CD4-positive, alpha-beta T cell treated with Interleukin-15 for 1 hour (primary cell): ENCODE results near the gene EME1.
"Not testable (repeated sequence)": the region's sequence is repeated elsewhere in the genome, so short reads cannot be mapped to it uniquely, and the experiment has no call there.

Experiments used
- DNase-seq: peaks from one replicate; pipeline ENCODE4 v3.0.0-alpha.2; 2020

The EME1 gene, protein sequence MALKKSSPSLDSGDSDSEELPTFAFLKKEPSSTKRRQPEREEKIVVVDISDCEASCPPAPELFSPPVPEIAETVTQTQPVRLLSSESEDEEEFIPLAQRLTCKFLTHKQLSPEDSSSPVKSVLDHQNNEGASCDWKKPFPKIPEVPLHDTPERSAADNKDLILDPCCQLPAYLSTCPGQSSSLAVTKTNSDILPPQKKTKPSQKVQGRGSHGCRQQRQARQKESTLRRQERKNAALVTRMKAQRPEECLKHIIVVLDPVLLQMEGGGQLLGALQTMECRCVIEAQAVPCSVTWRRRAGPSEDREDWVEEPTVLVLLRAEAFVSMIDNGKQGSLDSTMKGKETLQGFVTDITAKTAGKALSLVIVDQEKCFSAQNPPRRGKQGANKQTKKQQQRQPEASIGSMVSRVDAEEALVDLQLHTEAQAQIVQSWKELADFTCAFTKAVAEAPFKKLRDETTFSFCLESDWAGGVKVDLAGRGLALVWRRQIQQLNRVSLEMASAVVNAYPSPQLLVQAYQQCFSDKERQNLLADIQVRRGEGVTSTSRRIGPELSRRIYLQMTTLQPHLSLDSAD

DNA sequence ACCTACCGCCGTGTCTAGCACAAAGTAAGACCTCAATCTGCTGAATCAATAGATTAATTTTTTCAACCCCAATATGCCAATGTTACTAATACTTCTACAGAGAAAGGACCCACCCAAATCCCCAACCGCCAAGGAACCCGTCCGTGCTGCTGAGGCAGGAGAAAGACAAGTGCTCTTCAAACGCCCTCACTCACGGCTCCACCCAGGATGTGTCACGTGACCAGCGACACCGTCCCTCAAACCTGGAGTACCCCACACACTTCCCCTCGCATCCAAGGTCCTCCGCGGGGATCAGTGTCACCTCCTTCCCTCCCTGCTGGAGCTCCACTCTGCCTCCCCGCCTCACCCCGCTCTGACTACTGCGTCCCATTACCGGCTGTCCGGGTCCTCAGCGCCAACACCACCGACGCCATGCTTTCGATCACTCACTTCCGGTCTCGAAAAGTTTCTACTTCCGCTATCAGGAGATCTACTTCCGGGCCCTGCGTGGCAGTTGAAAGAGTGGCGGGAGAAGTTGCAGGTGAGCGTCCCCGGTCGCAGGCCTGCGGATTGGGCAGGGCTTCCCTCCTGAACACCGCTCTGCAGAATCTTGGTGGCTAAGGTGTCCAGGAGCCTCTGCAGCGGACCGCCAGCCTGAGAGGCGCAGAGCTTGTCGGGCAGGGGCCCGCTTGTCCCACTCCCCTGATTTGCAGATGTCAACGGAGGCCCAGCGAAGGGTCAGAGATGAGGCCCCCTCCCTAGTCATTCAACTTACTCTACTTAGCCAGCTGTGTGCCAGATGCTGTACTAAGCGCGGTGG lies at the start of gene EME1, which contains the start of gene MRPL27:
EME1 (plus strand) TSS at position 472 of the 799 bp plus-strand sequence. CDS start 1,980 bp downstream, outside the sequence.
MRPL27 (minus strand) TSS at position 427 of the 799 bp plus-strand sequence; CDS start at position 413, 14 bp downstream.
- peak; percentile 84 for DNase-seq

DNA sequence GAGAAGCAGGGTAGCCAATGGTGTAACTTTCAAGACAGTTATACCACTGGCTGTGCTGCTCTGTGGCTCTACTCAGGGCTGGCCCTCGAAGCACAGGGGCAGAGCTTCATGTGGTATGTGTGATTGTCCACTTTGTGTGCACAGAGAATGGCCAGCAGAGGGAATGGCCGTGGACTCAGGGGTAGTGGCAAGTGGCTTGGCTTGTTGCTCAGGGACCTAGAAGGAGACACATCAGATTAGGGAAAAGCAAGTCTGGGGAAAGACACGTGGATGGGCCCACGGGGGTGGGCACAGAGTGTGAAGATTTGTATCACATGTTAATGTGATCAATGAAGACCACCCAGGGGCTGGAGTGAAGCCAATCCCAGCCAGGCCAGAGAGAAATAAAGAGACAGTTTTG lies 47.1 kb upstream of the EME1 start:
- no peak for DNase-seq

DNA sequence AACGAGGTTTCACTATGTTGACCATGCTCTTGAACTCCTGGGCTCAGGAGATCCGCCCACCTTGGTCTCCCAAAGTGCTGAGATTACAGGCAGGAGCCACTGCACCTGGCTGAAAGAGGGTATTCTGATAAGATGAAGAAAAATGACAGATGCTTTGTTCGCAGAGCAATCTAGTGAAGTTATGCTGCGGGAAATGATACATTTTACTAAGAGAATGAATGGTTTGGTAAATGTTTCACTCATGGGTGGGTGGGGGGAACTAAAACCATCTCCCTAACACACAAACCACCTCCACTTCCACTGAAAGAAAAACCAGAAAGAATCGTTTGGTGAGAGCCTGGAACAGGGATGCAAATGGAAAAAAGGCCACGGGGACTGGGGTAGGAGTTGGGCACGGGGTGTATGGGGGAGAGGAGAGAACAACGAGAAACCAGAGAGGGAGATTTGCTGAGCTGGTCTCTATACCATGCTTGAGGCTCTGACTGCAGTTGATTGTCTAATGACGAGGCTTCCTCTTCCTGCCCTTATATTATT lies 46.1 kb upstream of the EME1 start:
- DNase-seq = no peak

DNA sequence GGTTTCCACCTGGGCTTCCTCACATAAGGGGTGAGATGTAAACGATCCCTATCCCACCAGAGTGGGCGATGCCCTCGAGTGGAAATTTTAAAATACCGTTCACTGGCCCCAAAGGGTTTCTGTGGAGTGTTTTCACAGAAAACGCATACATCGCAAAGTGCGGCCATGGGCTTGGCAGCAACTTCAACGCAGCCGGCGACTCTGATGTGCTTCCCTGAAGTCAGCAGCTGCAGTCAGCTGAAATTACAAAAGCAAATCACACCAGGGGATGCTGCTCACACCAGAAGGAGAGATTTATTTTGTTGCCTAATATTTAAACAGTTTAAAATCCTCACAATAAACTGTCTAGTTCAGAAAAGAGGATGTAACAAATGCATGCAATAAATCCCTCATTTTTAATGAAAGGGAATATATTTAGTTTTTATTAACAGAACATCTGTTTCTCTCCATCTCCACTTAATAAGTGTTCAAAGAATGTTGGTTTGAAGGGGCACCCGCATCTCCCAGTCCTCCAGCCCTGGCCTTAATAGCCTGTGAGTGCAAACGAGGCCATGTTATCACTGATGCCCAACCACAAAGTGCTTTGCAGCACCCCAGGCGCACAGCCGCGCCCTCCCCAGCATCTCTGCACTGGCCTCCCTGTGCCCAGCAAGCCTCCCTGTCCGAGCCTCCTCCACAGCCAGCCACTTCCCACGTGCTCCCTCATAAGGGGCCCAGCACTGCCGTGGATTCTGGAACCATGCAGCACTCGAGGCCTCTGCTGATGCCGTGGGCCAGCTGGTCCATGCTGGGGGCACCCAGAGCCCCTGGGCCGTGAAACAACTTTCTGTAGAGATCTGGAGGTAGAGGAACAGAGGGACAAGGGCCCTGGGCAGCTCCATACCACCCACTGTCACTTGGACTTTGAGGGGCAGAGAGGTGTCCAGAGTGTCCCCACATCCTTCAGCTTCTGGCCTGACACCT lies 44.4 kb upstream of the EME1 start:
- no peak for DNase-seq

DNA sequence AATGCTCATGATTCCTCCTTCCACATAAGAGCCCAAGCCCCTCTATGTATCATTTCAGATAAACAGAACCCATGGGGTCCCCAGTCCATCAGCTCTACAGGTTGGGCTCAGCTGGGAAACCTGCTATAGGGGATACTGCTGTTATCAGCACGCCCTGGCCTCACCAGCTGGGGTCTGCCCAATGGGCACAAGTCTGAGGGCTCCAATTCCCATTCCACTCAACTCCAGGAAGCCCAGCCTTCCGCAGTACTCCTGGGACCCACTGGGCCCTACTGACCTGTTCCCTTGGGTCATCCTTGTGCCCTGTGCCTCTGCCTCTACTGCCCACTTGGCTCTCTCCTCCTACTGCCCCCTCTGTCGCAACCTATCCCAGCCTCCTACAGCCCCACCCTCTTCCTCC lies 43.3 kb upstream of the EME1 start:
- DNase-seq = no peak

DNA sequence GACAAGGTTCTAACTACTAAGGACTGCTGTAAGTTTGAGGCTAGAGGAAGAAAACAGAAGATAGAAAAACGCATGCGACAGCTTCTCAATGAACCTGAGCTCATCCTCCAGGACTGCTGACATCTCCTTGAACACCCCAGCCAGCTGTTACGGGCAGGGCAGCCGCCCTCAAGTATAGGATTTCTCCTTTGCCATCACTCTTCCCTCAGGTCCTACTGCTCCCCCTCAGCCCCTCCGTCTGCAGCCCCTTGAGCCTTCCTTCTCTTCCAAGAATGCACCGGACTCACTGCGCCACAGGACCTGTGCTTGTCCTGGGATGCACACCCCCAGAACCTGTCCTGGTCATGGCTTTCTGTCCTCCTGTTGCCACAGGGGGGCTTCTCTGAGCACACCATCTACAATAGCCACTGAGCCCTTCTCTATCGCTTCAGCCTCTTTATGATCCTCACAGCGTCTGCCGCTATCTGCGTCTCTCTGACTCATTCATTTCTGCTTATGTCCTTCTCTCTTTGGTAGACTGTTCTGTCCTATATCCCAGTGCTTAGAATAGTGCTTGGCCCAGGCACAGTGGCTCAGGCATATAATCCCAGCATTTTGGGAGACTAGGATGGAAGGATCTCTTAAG lies 42.8 kb upstream of the EME1 start:
- no peak for DNase-seq

DNA sequence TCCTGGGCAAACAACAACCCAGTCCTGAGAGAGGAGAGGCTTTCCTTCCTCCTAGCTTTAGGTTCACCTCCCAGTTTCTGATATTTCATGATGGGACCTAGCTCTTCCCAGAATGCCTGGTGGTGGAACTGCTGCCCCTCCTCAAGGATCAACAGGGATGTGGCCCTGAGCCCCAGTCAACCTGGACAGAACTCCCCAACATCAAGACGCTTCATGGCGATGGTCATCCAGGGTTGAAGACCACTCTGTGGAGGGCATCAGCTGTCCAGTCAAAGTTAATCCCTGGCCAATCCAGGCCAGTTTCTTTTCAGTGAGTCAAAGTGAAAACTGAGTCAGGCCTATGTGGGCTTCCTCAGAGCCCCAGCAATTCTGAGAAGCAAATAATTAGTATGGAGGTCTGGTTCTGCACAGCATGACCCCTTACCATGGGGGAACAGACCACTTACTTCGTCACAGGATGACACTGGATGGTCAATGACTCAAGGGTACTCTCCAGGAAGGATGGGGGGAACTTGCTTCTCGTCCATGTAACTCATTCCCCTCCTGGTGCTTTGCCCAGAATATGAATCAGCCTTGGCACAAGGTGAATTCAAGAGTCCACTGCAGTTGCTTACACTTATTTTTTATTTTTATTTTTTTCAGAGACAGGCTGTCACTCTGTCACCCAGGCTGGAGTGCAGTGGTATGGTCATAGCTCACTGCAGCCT lies 41.8 kb upstream of the EME1 start:
- no peak for DNase-seq

DNA sequence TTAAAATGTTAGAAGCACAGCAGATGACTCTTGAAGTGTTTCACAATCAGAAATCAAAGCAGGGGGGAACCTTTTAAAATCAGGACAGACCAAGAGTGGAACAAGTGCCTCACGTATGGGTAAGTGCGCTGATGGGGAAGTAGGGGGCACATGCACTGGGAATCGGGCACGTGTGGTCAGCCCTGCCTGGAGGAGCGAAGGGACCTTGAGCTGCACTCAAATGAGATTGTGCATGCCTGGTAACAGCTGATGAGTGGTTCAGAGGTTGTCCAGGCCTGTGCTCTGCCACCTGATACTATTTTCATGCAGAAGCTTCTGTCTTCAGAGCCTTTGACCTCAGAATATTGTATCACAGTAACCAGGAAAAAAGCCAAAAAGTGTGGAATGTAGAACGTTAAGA lies 40.8 kb upstream of the EME1 start:
- no peak for DNase-seq

DNA sequence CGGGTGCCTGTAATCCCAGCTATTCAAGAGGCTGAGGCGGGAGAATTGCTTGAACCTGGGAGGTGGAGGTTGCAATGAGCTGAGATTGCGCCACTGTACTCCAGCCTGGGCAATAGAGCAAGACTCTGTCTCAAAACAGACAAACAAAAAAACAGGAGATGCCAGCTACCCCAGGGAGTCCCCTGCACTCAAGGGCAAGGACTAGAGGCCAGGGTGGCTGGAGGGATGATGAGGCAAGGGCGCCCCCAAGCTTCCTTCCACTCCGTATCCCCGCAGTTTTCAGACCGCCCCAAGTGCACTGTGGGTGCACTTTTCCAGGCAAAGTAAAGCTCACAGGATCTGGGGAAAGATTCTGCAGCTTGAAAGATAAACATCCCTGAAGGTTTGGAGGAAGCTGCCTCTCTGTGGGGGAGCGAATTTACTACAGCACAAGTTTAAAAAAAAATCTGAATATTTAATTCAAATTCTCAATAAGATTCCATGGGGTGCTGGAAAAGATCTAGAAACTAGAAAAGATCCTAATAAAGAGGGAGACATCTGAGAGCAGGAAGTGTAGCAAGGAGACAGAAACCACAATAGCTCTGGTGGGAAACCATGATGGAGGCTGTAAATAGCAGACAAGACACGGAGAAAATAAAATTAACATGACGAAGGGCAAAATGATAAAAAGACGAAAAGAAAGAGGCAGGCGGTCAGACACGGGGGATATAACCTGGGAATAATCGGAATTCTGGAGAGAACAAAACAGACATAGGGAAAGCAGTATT lies 39.6 kb upstream of the EME1 start:
- not testable (repeated sequence) for DNase-seq

DNA sequence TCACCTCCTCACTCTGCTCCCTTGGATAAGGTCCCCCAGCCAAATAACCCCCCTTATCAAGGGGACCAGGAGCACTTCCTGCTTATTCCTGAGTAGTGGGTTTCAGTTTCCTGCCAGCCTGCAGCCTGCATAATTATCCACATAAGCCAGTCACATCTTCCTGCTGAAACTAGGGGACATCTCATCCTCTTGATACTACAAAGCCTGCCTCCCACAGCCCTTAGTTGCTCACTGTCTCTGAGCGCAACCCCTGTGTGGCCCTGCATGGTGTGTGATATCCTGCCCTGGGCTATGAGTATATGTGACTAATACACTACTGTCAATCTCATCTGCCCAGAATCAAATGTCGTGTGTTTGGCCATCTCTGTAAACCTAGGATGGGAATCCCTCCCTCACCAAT lies 35.1 kb upstream of the EME1 start:
- no peak for DNase-seq

DNA sequence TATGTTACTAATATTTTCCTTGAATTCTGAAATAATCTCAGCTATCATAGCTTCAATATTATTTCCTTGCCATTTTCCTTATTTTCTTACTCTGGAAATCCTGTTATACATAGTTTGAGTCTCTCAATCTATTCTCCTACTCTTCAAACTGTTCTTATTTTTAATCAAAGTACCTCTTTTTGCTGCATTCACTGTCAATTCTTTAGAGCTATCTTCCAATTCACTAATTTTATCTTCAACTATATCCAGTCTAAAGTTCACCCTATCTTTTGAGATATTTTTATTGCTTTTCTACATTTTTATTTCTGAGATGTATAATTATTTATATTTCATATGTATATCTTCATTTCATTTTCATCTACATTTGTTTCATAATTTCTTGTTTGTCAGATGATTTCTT lies 34.4 kb upstream of the EME1 start:
- no peak for DNase-seq

DNA sequence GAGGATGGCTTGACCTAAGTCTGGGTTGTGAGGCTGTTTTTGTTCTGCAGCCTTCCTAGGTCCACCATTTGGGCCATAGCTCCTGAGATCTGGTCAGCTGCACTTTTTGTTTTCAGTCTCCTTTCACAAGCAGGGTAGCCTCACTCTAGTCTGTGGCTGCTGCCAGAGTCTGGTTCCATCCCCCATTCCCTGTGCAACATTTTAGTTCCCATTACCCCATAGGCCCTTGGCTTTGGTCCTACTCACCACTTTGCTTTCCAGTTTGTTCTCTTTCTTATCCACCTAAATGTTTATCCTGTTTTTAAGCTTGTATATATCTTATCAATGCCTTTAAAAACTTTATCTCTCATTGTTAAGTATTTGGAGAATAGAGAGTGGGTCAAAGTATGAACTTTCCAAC lies 33.6 kb upstream of the EME1 start:
- DNase-seq = no peak

DNA sequence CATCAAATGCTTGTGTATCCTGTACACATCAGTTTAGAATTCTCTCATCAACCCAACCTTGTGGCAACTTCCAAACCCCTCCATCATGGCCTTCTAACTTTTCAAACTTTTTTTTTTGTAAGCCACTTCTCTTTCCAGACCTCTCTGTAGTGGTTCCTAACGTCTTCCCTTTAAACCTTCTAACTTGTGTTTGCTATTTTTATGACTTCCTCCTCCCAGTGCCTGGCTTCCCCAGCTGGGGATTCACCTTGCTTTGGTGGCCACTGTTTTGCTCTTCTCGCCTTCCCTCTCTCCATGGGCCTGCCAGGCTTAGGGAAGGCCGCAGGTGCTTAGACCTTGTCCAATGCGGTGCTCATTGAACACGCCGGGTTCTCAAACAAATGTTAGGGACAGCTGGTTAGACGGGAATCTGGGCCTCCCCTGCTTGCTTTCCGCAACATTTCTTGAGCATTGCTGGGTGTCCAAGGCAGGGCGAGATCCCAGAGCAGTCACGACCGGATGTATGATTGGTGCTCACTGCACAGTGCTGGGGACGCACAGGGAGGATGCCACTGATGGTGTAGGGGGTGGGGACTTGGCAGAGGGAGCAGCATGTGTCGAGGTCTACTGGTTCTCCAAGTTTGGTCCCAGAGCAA lies 28.2 kb upstream of the EME1 start:
- DNase-seq = no peak

DNA sequence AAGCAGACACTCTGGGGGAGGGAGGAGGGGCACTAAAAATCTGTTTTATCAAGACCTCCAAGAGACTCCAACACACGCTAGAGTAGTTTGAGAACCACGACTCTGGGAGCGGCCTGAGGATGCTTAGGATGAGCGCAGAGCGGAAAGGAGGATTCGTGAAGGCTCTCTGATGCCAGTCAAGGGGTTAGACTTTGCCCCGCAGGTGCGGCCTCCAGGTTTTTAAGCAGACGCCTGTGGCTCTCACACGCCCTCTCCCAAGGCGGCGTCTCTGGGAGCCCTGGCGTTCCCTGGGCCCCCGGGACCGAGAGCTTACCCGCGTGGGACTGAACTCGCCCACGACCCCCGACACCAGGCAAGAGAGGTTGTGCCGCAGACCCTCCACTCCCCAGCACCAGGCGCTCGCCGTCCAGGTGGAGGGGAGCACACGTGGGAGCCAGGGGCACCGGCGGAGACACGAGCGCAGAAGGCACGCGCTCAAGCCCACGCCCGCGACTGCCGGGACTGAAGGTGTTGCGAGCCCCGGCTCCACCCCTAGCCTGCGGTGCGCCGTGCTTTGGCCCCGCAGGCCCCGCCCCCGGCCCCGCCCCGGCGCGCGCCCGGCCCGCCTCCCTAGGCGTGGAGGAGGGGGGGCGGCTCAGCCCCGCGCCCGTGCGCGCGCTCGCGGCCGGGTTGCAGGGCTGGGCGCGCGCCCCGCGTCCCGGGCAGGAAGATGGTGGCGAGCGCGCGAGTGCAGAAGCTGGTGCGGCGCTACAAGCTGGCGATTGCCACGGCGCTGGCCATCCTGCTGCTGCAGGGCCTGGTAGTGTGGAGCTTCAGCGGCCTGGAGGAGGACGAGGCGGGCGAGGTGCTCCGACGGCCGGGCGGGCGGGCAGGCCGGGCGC lies 27.4 kb upstream of the EME1 start, which contains the start of gene XYLT2:
XYLT2 (plus strand) TSS at position 695 of the 881 bp plus-strand sequence; CDS start at position 710, 15 bp downstream.
- DNase-seq = peak; percentile 91

DNA sequence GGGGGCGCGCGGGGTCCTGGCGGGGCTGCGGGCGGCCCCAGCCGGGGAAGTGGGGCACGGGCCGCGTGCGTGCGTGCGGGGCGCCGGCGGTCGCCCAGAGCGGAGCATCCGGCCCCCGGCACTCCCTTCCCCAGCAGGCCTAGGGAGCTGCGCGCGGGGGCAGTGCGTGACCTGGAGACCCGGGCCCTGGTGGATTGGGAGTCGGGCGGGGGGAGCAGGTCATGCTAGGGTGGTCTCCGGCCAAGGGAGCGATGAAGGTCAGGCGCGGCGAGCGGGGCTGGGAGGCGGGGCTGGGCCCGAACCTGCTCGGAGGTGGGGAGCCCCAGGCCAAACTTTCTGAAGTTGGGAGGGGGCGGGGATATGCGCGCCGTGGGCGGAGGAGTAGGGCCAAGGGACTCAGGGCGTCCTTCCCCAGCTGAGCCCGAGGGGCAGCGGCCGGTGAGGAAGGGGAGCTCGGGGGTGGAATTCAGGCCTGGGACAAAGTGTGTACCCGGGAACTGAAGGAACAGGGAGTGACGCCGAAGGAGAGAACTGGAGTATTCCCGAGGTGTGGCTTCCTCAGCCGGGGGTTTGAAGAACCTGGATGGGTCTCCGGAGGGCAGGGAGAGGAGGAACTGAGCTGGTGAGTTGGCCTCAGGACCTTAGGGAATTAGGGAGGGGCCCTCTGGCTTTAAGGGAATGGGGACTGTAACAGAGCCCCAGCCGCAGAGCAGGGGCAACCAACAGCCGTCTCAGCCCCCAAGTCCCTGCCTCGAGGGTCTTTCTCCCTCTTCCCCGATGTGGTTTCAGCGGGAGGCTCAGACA lies 26.5 kb upstream of the EME1 start:
- no peak for DNase-seq

DNA sequence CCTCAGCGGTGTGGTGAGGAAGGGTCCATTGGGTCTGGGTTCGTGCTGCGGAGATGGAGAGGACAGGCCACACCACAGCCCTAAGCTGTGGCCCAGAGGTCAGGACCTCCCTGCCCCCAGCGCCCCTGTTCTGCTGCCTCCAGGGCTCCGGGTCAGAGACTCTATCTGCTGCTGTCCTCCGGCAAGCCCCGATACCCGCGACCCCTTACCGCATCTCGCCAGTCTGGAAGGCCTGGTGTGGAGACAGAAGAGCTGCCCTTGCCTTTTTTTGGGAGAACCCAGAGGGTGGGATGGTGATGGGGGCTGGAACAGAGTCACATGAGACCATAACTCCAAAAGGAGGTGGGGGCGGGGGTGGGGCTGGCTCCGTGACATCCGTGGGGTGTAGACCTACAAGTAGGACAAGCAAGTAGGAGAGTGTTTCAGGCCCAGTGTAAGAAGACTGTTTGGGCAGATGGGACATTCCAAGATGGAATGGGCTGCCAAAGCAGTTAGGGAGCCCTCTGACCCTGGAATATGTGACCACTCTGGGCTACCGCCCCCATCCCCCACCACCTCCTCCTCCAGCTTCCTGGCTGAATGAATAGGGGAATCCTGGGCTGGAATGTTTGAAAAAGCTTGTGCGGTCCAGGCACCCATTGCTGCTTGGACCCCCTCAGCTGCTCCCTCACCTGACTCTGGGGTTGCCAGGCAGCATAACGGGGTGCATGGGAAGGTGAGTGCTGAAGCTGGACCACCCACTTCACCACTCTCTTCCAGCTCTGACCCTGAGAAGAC lies 25.7 kb upstream of the EME1 start:
- DNase-seq = no peak

DNA sequence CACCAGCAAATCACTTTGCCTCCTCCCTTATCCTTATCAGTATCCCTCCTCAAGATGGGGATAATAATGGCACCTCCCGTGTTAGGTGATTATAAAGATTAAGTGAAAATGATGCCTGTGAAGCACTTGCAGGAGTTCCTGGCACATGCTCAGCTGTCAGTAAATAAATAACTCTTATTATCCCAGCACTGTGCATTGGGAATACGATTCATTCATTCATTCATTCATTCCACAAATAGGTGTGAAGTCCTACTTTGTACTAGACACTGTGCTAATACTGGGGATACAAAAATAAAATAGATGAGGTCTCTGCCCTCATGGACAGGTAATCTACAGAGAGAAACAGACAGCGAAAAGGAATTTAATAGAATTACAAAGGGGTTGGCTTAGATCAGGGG lies 25.1 kb upstream of the EME1 start:
- no peak for DNase-seq
